H9 (cell line): ENCODE measurements around the gene SLC30A1. TPM values are rescaled to one million over a fixed set of nuclear protein-coding genes. Genes with fewer than 3 reads are reported as not detected.

Source experiments
- DNase-seq: peaks from one replicate; pipeline ENCODE4 v3.0.0-alpha.2; 2017
- H2AFZ ChIP-seq: one replicate; pipeline ENCODE4 v1.6.1; 2013; ENCODE audit warnings: mild to moderate bottlenecking, low read length, control low read depth, moderate library complexity
- H2AK5ac ChIP-seq: 2 replicates; pipeline ENCODE4 v1.6.1; 2013; ENCODE audit warnings: low read length, control low read depth, mixed read lengths; ENCODE audit not compliant: insufficient read length
- H2BK120ac ChIP-seq: one replicate; pipeline ENCODE4 v1.6.1; 2013; ENCODE audit warnings: low read depth, mild to moderate bottlenecking, low read length, control low read depth, inconsistent platforms; ENCODE audit not compliant: poor library complexity, severe bottlenecking
- H2BK12ac ChIP-seq: 2 replicates; pipeline ENCODE4 v1.6.1; 2013; ENCODE audit warnings: low read length, control low read depth, mixed read lengths, low read depth; ENCODE audit not compliant: insufficient read length
- H2BK15ac ChIP-seq: 2 replicates; pipeline ENCODE4 v1.6.1; 2013; ENCODE audit warnings: low read depth, low read length, control low read depth
- H2BK20ac ChIP-seq: one replicate; pipeline ENCODE4 v1.6.1; 2013; ENCODE audit warnings: low read depth, mild to moderate bottlenecking, low read length, control low read depth, inconsistent platforms; ENCODE audit not compliant: poor library complexity, severe bottlenecking
- H2BK5ac ChIP-seq: 2 replicates; pipeline ENCODE4 v1.6.1; 2013; ENCODE audit warnings: low read length, control low read depth, mixed read lengths; ENCODE audit not compliant: insufficient read length
- H3K14ac ChIP-seq: 2 replicates; pipeline ENCODE4 v1.6.1; 2013; ENCODE audit warnings: low read length, control low read depth; ENCODE audit not compliant: insufficient read depth
- H3K18ac ChIP-seq: 2 replicates; pipeline ENCODE4 v1.6.1; 2013; ENCODE audit warnings: low read depth, mild to moderate bottlenecking, mixed read lengths, low read length, control low read depth; ENCODE audit not compliant: insufficient read length
- H3K23ac ChIP-seq: 2 replicates; pipeline ENCODE4 v1.6.1; 2013; ENCODE audit warnings: low read length, control low read depth, mixed read lengths, low read depth; ENCODE audit not compliant: insufficient read length
- H3K23me2 ChIP-seq: 2 replicates; pipeline ENCODE4 v1.6.1; 2013; ENCODE audit warnings: low read depth, mild to moderate bottlenecking, mixed read lengths, low read length, control low read depth; ENCODE audit not compliant: insufficient read length, poor library complexity, severe bottlenecking
- H3K27ac ChIP-seq: 2 replicates; pipeline ENCODE4 v1.5.1; 2013; ENCODE audit warnings: low read length, control low read depth, mixed read lengths, low read depth; ENCODE audit not compliant: insufficient read length
- H3K27me3 ChIP-seq: 2 replicates; pipeline ENCODE4 v1.6.1; 2013; ENCODE audit warnings: low read length, control low read depth, inconsistent platforms; ENCODE audit not compliant: insufficient read depth
- H3K4ac ChIP-seq: 2 replicates; pipeline ENCODE4 v1.6.1; 2013; ENCODE audit warnings: low read depth, mild to moderate bottlenecking, control low read depth, inconsistent platforms, low read length, moderate library complexity
- H3K4me1 ChIP-seq: 2 replicates; pipeline ENCODE4 v1.6.1; 2013; ENCODE audit warnings: low read length, control low read depth, inconsistent platforms; ENCODE audit not compliant: insufficient read depth
- H3K4me2 ChIP-seq: 2 replicates; pipeline ENCODE4 v1.6.1; 2013; ENCODE audit warnings: low read length, control low read depth, mixed read lengths; ENCODE audit not compliant: insufficient read length, insufficient read depth
- H3K56ac ChIP-seq: 2 replicates; pipeline ENCODE4 v1.6.1; 2013; ENCODE audit warnings: low read depth, mild to moderate bottlenecking, mixed read lengths, low read length, control low read depth; ENCODE audit not compliant: insufficient read length
- H3K79me1 ChIP-seq: 2 replicates; pipeline ENCODE4 v1.6.1; 2013; ENCODE audit warnings: low read depth, mild to moderate bottlenecking, moderate library complexity, low read length, control low read depth, inconsistent platforms; ENCODE audit not compliant: insufficient read depth, poor library complexity, severe bottlenecking
- H3K79me2 ChIP-seq: 2 replicates; pipeline ENCODE4 v1.6.1; 2013; ENCODE audit warnings: low read length, control low read depth, inconsistent platforms; ENCODE audit not compliant: insufficient read depth
- H3K9ac ChIP-seq: 2 replicates; pipeline ENCODE4 v1.6.1; 2013; ENCODE audit warnings: low read length, control low read depth, mixed read lengths; ENCODE audit not compliant: insufficient read length; ENCODE audit errors: extremely low read depth
- H3K9me3 ChIP-seq: one replicate; pipeline ENCODE4 v1.6.1; 2013; ENCODE audit warnings: low read depth, low read length, inconsistent platforms; ENCODE audit not compliant: control insufficient read depth
- H3T11ph ChIP-seq: one replicate; pipeline ENCODE4 v1.6.1; 2013; ENCODE audit warnings: mild to moderate bottlenecking, low read length, control low read depth, inconsistent platforms
- H4K20me1 ChIP-seq: one replicate; pipeline ENCODE4 v1.6.1; 2013; ENCODE audit not compliant: control insufficient read depth, insufficient read length, insufficient read depth
- H4K5ac ChIP-seq: 2 replicates; pipeline ENCODE4 v1.6.1; 2013; ENCODE audit warnings: low read depth, mild to moderate bottlenecking, mixed read lengths, low read length, control low read depth; ENCODE audit not compliant: insufficient read length
- H4K8ac ChIP-seq: replicated peaks from 2 replicates; pipeline ENCODE4 v1.6.1; 2013; ENCODE audit warnings: low read length, control low read depth, mixed read lengths, low read depth; ENCODE audit not compliant: insufficient read length
- H4K91ac ChIP-seq: 2 replicates; pipeline ENCODE4 v1.6.1; 2013; ENCODE audit warnings: low read depth, mild to moderate bottlenecking, moderate library complexity, mixed read lengths, low read length, control low read depth; ENCODE audit not compliant: insufficient read length
- H3K27ac Mint-ChIP-seq, 3 experiments: 2 replicates in 2 of 3; 3 replicates in 1 of 3; pipeline ENCODE4 v1.8.0; 2020 to 2021; ENCODE audit warnings: mixed read lengths in 3 of 3, mild to moderate bottlenecking in 1 of 3, moderate library complexity in 1 of 3
- H3K27me3 Mint-ChIP-seq: 2 replicates; pipeline ENCODE4 v1.8.0; 2021; ENCODE audit warnings: low read depth, mild to moderate bottlenecking, moderate library complexity, mixed read lengths
- H3K36me3 Mint-ChIP-seq, 3 experiments: 2 replicates in 2 of 3; 3 replicates in 1 of 3; pipeline ENCODE4 v1.8.0; 2020 to 2021; ENCODE audit warnings: low read depth in 3 of 3, mixed read lengths in 3 of 3; ENCODE audit not compliant: insufficient read depth in 1 of 3
- H3K4me1 Mint-ChIP-seq, 2 experiments: 2 replicates each; pipeline ENCODE4 v1.8.0; 2020; ENCODE audit warnings: mixed read lengths in 2 of 2
- H3K4me3 Mint-ChIP-seq, 2 experiments: 2 replicates in 1 of 2; 3 replicates in 1 of 2; pipeline ENCODE4 v1.8.0; 2020 to 2021; ENCODE audit warnings: mild to moderate bottlenecking in 2 of 2, mixed read lengths in 2 of 2, moderate library complexity in 1 of 2
- H3K9me3 Mint-ChIP-seq, 2 experiments: 2 replicates in 1 of 2; 3 replicates in 1 of 2; pipeline ENCODE4 v1.8.0; 2020; ENCODE audit warnings: mild to moderate bottlenecking in 2 of 2, mixed read lengths in 2 of 2, moderate library complexity in 1 of 2
- CTCF ChIP-seq: fragments of 200-600 bp; sonication (generic); conservative IDR thresholded peaks from 3 replicates; pipeline ENCODE4 v1.8.0; 2021; ENCODE audit warnings: antibody characterized with exemption, mild to moderate bottlenecking
- WGBS: extraction: QIAGEN DNeasy Blood & Tissue Kit; methylation state at CpG from one replicate; pipeline ENCODE4 v1.1.7; 2013; ENCODE audit warnings: missing lambda C conversion rate, low lambda C conversion rate, mixed read lengths; ENCODE audit not compliant: insufficient read length; ENCODE audit errors: extremely low coverage; 5-methylcytosine and 5-hydroxymethylcytosine counted together
- total RNA-seq: library from RNA; stranded (reverse); gene quantifications from 2 replicates; pipeline ENCODE4 v1.2.1, GENCODE V29; 2021

SLC30A1 gene
- total RNA-seq, 1 experiment from 2014 or later, result 17.1 TPM

GRCh38 chr1:211576717-211577116, 2.2 kb downstream of the SLC30A1 start:
- H4K20me1 ChIP-seq, result no peaks in the 10 kb centered on the region
- H2BK120ac ChIP-seq, result no peak overlapping the region
- no peak overlapping the region for H4K5ac ChIP-seq
- no peak overlapping the region for H4K91ac ChIP-seq
- H3K9me3 ChIP-seq, result no peaks in the 10 kb centered on the region
- H3T11ph ChIP-seq, result no peak overlapping the region
- H3K9ac ChIP-seq, result no peak overlapping the region
- H2BK12ac ChIP-seq, result no peak overlapping the region
- no peak overlapping the region for H3K4ac ChIP-seq
- H3K79me1 ChIP-seq, result no peaks in the 10 kb centered on the region
- H2BK20ac ChIP-seq, result no peak overlapping the region
- Mint-ChIP-seq H3K4me3 (peak overlapping the region; percentile 89 to 97), H3K27ac (no peak overlapping the region), H3K4me1 (peaks cover 32 to 40% of the 10 kb centered on the region in 2 experiments), H3K27me3 (no peaks in the 10 kb centered on the region; the same call in 1 of the 2 replicates), H3K9me3 (no peaks in the 10 kb centered on the region; a peak in 1 of 5 replicates), H3K36me3 (peaks cover 2 to 18% (median 18%) of the 10 kb centered on the region in 3 experiments; a peak in 6 of 7 replicates)
- no peak for TF ChIP-seq CTCF
- H2BK15ac ChIP-seq, result no peak overlapping the region
- peak overlapping the region; percentile 98 for H3K4me2 ChIP-seq
- H3K23ac ChIP-seq, result no peak overlapping the region
- H4K8ac ChIP-seq, result no peak overlapping the region
- H3K23me2 ChIP-seq, result peaks cover 14% of the 10 kb centered on the region
- no CpG with 5 or more reads among the region's 2 CpGs for WGBS
- H3K56ac ChIP-seq, result no peak overlapping the region
- DNase-seq, result no peak
- H2AK5ac ChIP-seq, result no peak overlapping the region
- no peaks in the 10 kb centered on the region for H3K27me3 ChIP-seq
- H3K18ac ChIP-seq, result no peak overlapping the region
- no peak overlapping the region for H3K27ac ChIP-seq
- H3K4me1 ChIP-seq, result peaks cover 3% of the 10 kb centered on the region; the same call in 1 of the 2 replicates
- H3K79me2 ChIP-seq, result peaks cover 12% of the 10 kb centered on the region; the same call in 1 of the 2 replicates
- no peak overlapping the region for H3K14ac ChIP-seq
- H2BK5ac ChIP-seq, result no peak overlapping the region
- no peak overlapping the region for H2AFZ ChIP-seq
